Body of pancreas (tissue), 4 donors: Measurements from ENCODE around the gene FAM186B.

ENCODE experiments used
- CTCF ChIP-seq, 7 experiments: fragments of 450-650 bp in 4 of 7; fragments of 200-600 bp in 3 of 7; sonication (generic) in 3 of 7; IDR thresholded peaks; one replicate each; pipeline ENCODE4 v1.5.1; 2016 to 2019; ENCODE audit warnings: antibody characterized with exemption in 7 of 7
- POLR2A ChIP-seq, 3 donors: fragments of 450-650 bp; IDR thresholded peaks; one replicate each; pipeline ENCODE4 v1.6.1; 2016; ENCODE audit warnings: antibody characterized with exemption in 3 of 3, mild to moderate bottlenecking in 2 of 3

GRCh38 chr12:49578471-49579112, 26.8 kb downstream of the FAM186B start:
- TF ChIP-seq CTCF (IDR thresholded peaks at IDR 0.05): no peak
- TF ChIP-seq POLR2A (IDR thresholded peaks at IDR 0.05): no peak
